ENCODE data around the gene RHNO1.

RHNO1 gene

GRCh38 chr12:2923057-2923456 lies 46.0 kb downstream of the RHNO1 start:
- Histone ChIP-seq H3K9me3 (ENCODE audit: control insufficient read depth, insufficient read depth, low read length) (no peaks in the 10 kb centered on the region), H3K9ac (ENCODE audit: low read depth, low read length) (no peak overlapping the region), H3K36me3 (ENCODE audit: control insufficient read depth, insufficient read depth, low read length) (peaks cover 4% of the 10 kb centered on the region), H3K27me3 (ENCODE audit: control insufficient read depth, insufficient read depth, low read length) (no peaks in the 10 kb centered on the region), H3K4me1 (ENCODE audit: control insufficient read depth, insufficient read depth, low read length) (peaks cover 6% of the 10 kb centered on the region), H3K4me3 (ENCODE audit: low read depth, low read length) (no peak overlapping the region)

GRCh38 chr12:2924019-2924418 lies 47.0 kb downstream of the RHNO1 start:
- Histone ChIP-seq H3K4me3 (ENCODE audit: low read depth, low read length) (no peak overlapping the region), H3K4me1 (ENCODE audit: control insufficient read depth, insufficient read depth, low read length) (peaks cover 6% of the 10 kb centered on the region), H3K36me3 (ENCODE audit: control insufficient read depth, insufficient read depth, low read length) (peaks cover 4% of the 10 kb centered on the region), H3K9ac (ENCODE audit: low read depth, low read length) (no peak overlapping the region), H3K27me3 (ENCODE audit: control insufficient read depth, insufficient read depth, low read length) (no peaks in the 10 kb centered on the region), H3K9me3 (ENCODE audit: control insufficient read depth, insufficient read depth, low read length) (no peaks in the 10 kb centered on the region)

GRCh38 chr12:2925322-2925995 lies 48.4 kb downstream of the RHNO1 start:
- H3K4me1 ChIP-seq (ENCODE audit: control insufficient read depth, insufficient read depth, low read length): peaks cover 6% of the 10 kb centered on the region
- H3K27me3 ChIP-seq (ENCODE audit: control insufficient read depth, insufficient read depth, low read length): no peaks in the 10 kb centered on the region
- H3K9ac ChIP-seq (ENCODE audit: low read depth, low read length): no peak overlapping the region
- no peaks in the 10 kb centered on the region for H3K9me3 ChIP-seq (ENCODE audit: control insufficient read depth, insufficient read depth, low read length)
- no peak overlapping the region for H3K4me3 ChIP-seq (ENCODE audit: low read depth, low read length)
- H3K36me3 ChIP-seq (ENCODE audit: control insufficient read depth, insufficient read depth, low read length): peaks cover 4% of the 10 kb centered on the region

- no peaks in the 10 kb centered on the region for H3K4me1 ChIP-seq (ENCODE audit: control insufficient read depth, insufficient read depth, low read length)
- H3K4me3 ChIP-seq (ENCODE audit: low read depth, low read length): no peak overlapping the region
- no peaks in the 10 kb centered on the region for H3K9me3 ChIP-seq (ENCODE audit: control insufficient read depth, insufficient read depth, low read length)
- no peak overlapping the region for H3K9ac ChIP-seq (ENCODE audit: low read depth, low read length)
- peaks cover 9% of the 10 kb centered on the region for H3K36me3 ChIP-seq (ENCODE audit: control insufficient read depth, insufficient read depth, low read length)
- no peaks in the 10 kb centered on the region for H3K27me3 ChIP-seq (ENCODE audit: control insufficient read depth, insufficient read depth, low read length)
Measured at GRCh38 chr12:2930865-2931264, 53.8 kb downstream of the RHNO1 start.

- peaks cover 10% of the 10 kb centered on the region for H3K36me3 ChIP-seq (ENCODE audit: control insufficient read depth, insufficient read depth, low read length)
Measured at GRCh38 chr12:2933586-2933985, 56.6 kb downstream of the RHNO1 start.

GRCh38 chr12:2934371-2934770 lies 57.3 kb downstream of the RHNO1 start:
- H3K27me3 ChIP-seq (ENCODE audit: control insufficient read depth, insufficient read depth, low read length): no peaks in the 10 kb centered on the region
- no peak overlapping the region for H3K9ac ChIP-seq (ENCODE audit: low read depth, low read length)
- peaks cover 13% of the 10 kb centered on the region for H3K36me3 ChIP-seq (ENCODE audit: control insufficient read depth, insufficient read depth, low read length)
- no peak overlapping the region for H3K4me3 ChIP-seq (ENCODE audit: low read depth, low read length)
- no peaks in the 10 kb centered on the region for H3K9me3 ChIP-seq (ENCODE audit: control insufficient read depth, insufficient read depth, low read length)
- H3K4me1 ChIP-seq (ENCODE audit: control insufficient read depth, insufficient read depth, low read length): no peaks in the 10 kb centered on the region

More at GRCh38 chr12:2933586-2933985, 56.6 kb downstream of the RHNO1 start:
- Histone ChIP-seq H3K27me3 (ENCODE audit: control insufficient read depth, insufficient read depth, low read length) (no peaks in the 10 kb centered on the region), H3K9me3 (ENCODE audit: control insufficient read depth, insufficient read depth, low read length) (no peaks in the 10 kb centered on the region), H3K4me3 (ENCODE audit: low read depth, low read length) (no peak overlapping the region), H3K4me1 (ENCODE audit: control insufficient read depth, insufficient read depth, low read length) (no peaks in the 10 kb centered on the region), H3K9ac (ENCODE audit: low read depth, low read length) (no peak overlapping the region)

GRCh38 chr12:2936301-2936700 lies 59.3 kb downstream of the RHNO1 start:
- no peaks in the 10 kb centered on the region for H3K27me3 ChIP-seq (ENCODE audit: control insufficient read depth, insufficient read depth, low read length)
- H3K9me3 ChIP-seq (ENCODE audit: control insufficient read depth, insufficient read depth, low read length): no peaks in the 10 kb centered on the region
- no peak overlapping the region for H3K4me3 ChIP-seq (ENCODE audit: low read depth, low read length)
- H3K4me1 ChIP-seq (ENCODE audit: control insufficient read depth, insufficient read depth, low read length): no peaks in the 10 kb centered on the region
- H3K9ac ChIP-seq (ENCODE audit: low read depth, low read length): no peak overlapping the region
- peaks cover 17% of the 10 kb centered on the region for H3K36me3 ChIP-seq (ENCODE audit: control insufficient read depth, insufficient read depth, low read length)

GRCh38 chr12:2937500-2937899 lies 60.5 kb downstream of the RHNO1 start:
- H3K9me3 ChIP-seq (ENCODE audit: control insufficient read depth, insufficient read depth, low read length): no peaks in the 10 kb centered on the region
- no peaks in the 10 kb centered on the region for H3K4me1 ChIP-seq (ENCODE audit: control insufficient read depth, insufficient read depth, low read length)
- no peak overlapping the region for H3K9ac ChIP-seq (ENCODE audit: low read depth, low read length)
- H3K27me3 ChIP-seq (ENCODE audit: control insufficient read depth, insufficient read depth, low read length): no peaks in the 10 kb centered on the region
- H3K4me3 ChIP-seq (ENCODE audit: low read depth, low read length): no peak overlapping the region
- H3K36me3 ChIP-seq (ENCODE audit: control insufficient read depth, insufficient read depth, low read length): peaks cover 17% of the 10 kb centered on the region
